Upper lobe of left lung (tissue), 6 donors: ENCODE results near the gene DNAJB12. TPM values are rescaled to one million over a fixed set of nuclear protein-coding genes. Genes with fewer than 3 reads are reported as not detected.
"Not testable (repeated sequence)": the region's sequence is repeated elsewhere in the genome, so short reads cannot be mapped to it uniquely, and the experiment has no call there.

ENCODE experiments used
- ATAC-seq, 2 donors: fragments of 200-7000 bp; cut with Tn5 transposase; one replicate each; pipeline ENCODE4 v1.9.1; 2022; ENCODE audit warnings: mild to moderate bottlenecking in 2 of 2, moderate library complexity in 2 of 2; ENCODE audit not compliant: low FRiP score in 2 of 2
- DNase-seq, 2 donors: peaks; one replicate each; pipeline ENCODE4 v3.0.0-alpha.2; 2019 to 2020
- H3K27ac ChIP-seq, 4 donors: fragments of 200-600 bp; sonication (generic); one replicate each; pipeline ENCODE4 v1.5.1; 2016 to 2019
- H3K27me3 ChIP-seq, 4 donors: fragments of 200-600 bp; sonication (generic); one replicate each; pipeline ENCODE4 v1.5.1; 2017 to 2019
- H3K36me3 ChIP-seq, 4 donors: fragments of 200-600 bp; sonication (generic); one replicate each; pipeline ENCODE4 v1.5.1; 2016 to 2019
- H3K4me1 ChIP-seq, 4 donors: fragments of 200-600 bp; sonication (generic); one replicate each; pipeline ENCODE4 v1.5.1; 2018 to 2019
- H3K4me3 ChIP-seq, 4 donors: fragments of 200-600 bp; sonication (generic); one replicate each; pipeline ENCODE4 v1.5.1; 2017 to 2019; ENCODE audit warnings: mild to moderate bottlenecking in 2 of 4, moderate library complexity in 1 of 4
- H3K9me3 ChIP-seq, 4 donors: fragments of 200-600 bp; sonication (generic); one replicate each; pipeline ENCODE4 v1.5.1; 2018 to 2019
- CTCF ChIP-seq, 6 experiments: fragments of 450-650 bp in 4 of 6; fragments of 200-600 bp in 2 of 6; sonication (generic) in 2 of 6; IDR thresholded peaks; one replicate each; pipeline ENCODE4 v1.5.1; 2016 to 2019; ENCODE audit warnings: antibody characterized with exemption in 6 of 6
- EP300 ChIP-seq, 4 donors: sonication (generic); formaldehyde crosslinking; IDR thresholded peaks; one replicate each; pipeline ENCODE4 v1.5.1; 2017; ENCODE audit warnings: antibody characterized with exemption in 4 of 4, control low read depth in 2 of 4
- POLR2A ChIP-seq, 4 donors: fragments of 450-650 bp; IDR thresholded peaks; one replicate each; pipeline ENCODE4 v1.5.1; 2016 to 2017; ENCODE audit warnings: antibody characterized with exemption in 4 of 4, mild to moderate bottlenecking in 2 of 4
- POLR2AphosphoS5 ChIP-seq, 2 donors: sonication (generic); formaldehyde crosslinking; IDR thresholded peaks; one replicate each; pipeline ENCODE4 v1.5.1; 2017; ENCODE audit warnings: antibody characterized with exemption in 2 of 2
- WGBS, 2 donors: methylation state at CpG; one replicate each; pipeline ENCODE4 v1.1.5; 2017 to 2018; 5-methylcytosine and 5-hydroxymethylcytosine counted together
- total RNA-seq, 6 donors: library from RNA; depleted of rRNA in 4 of 6; stranded (reverse); fragments of >200 nt in 4 of 6; gene quantifications; one replicate each; pipeline versions ENCODE4 v1.1.0 to v1.2.1, GENCODE V29; 2016 to 2021
- donor health status: DM: no; HTN: no; CAD: no; lungs with moderate emphysema.
- donor health status: DM: no; HTN: yes; CAD: no; lungs with severe emphysema.

The DNAJB12 gene
- total RNA-seq, 6 donors from 2014 or later, result 24.4 to 81.7 (median 49.2) TPM

DNA sequence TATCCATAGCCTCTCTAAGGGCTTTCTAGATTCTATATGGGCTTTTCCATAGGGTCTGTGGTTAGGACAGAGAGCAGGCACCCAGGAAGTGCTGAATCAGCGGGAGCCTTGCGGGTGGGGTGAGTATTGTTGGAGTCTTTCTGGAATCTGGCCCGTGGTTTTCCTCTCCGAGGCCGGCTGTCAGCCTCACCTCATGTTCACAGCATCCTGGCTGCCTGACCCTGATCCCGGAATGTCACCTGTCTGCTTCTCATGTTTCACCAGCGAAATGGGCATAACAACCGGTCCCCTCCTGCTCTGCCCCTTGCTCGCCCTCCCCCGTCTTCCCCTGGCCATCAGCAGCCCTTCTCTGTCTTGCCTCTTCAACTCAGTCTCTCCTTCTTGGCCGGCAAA, 44.5 kb downstream of the DNAJB12 start:
- H3K9me3 ChIP-seq, result no peaks in the 10 kb centered on the region
- no peak overlapping the region for H3K4me3 ChIP-seq
- 55 to 60% methylated on average over 11 of the region's 11 CpGs for WGBS, 2 donors
- no peak for TF ChIP-seq CTCF (IDR thresholded peaks at IDR 0.05)
- no peak for TF ChIP-seq EP300 (IDR thresholded peaks at IDR 0.05)
- TF ChIP-seq POLR2AphosphoS5 (IDR thresholded peaks at IDR 0.05), result no peak
- no peak for TF ChIP-seq POLR2A (IDR thresholded peaks at IDR 0.05)
- no peak for DNase-seq
- H3K4me1 ChIP-seq, result peaks cover 45 to 60% (median 48%) of the 10 kb centered on the region in 4 donors
- peak overlapping the region; percentile 21 to 86 (median 81) for H3K27ac ChIP-seq
- no peaks in the 10 kb centered on the region for H3K36me3 ChIP-seq
- ATAC-seq, result no peak
- H3K27me3 ChIP-seq, result no peaks in the 10 kb centered on the region

GRCh38 chr10:72309290-72310240, 45.2 kb downstream of the DNAJB12 start:
- Histone ChIP-seq H3K27ac (peak overlapping the region; percentile 70 to 86 (median 81)), H3K36me3 (no peaks in the 10 kb centered on the region), H3K9me3 (no peaks in the 10 kb centered on the region), H3K27me3 (no peaks in the 10 kb centered on the region), H3K4me3 (no peak overlapping the region), H3K4me1 (peaks cover 42 to 60% (median 49%) of the 10 kb centered on the region in 4 donors)
- TF ChIP-seq EP300 (IDR thresholded peaks at IDR 0.05), result peak in 1 of 4 donors; percentile 50
- TF ChIP-seq POLR2AphosphoS5 (IDR thresholded peaks at IDR 0.05), result peak; percentile 58 to 82
- TF ChIP-seq POLR2A (IDR thresholded peaks at IDR 0.05), result peak in 1 of 4 donors; percentile 33
- TF ChIP-seq CTCF (IDR thresholded peaks at IDR 0.05), result no peak
- 56 to 64% methylated on average over 19 to 21 of the region's 21 CpGs for WGBS, 2 donors
- peak in 1 of 2 donors; percentile 67 for DNase-seq
- ATAC-seq, result peak; percentile 56 to 57

DNA sequence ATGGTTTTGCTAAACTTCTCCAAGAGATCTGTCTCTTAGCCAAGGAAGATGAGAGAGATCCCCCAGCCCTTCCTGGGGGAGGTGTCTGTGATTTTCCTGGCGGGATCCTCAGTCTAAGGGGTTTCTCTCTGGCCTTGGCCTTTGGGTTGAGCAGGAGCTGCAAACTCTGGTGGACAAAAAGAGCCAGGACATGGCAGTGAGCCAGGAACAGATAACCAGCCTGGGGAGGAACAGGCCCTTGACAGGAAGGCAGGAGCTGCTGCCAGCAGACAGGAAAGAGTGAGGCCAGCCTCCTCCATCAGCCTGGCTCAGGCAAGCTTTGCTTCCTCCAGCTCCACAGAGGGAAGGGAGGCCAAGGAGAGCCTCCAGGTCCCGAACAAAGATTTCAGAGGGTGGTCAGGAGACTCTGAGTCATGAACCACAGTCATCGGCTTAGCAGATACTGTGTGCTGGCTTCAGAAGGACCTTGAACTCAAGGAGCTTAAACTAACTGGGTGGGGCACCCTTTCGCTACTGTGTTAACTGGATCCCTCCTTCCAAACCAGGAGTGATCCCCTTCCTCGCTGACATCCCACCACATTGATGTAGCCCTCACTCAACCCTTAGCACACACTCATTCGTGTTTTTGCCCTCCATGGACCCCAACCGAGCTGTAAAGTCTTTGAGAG, 46.3 kb downstream of the DNAJB12 start:
- peaks cover 36 to 60% (median 47%) of the 10 kb centered on the region in 4 donors for H3K4me1 ChIP-seq
- no peaks in the 10 kb centered on the region for H3K27me3 ChIP-seq
- 47 to 56% methylated on average over 7 of the region's 7 CpGs for WGBS, 2 donors
- TF ChIP-seq EP300 (IDR thresholded peaks at IDR 0.05), result peak in 2 of 4 donors; percentile 53 to 86
- peak in 3 of 6 experiments; percentile 8 to 52 (median 36) for TF ChIP-seq CTCF (IDR thresholded peaks at IDR 0.05)
- peak; percentile 86 for TF ChIP-seq POLR2AphosphoS5 (IDR thresholded peaks at IDR 0.05)
- TF ChIP-seq POLR2A (IDR thresholded peaks at IDR 0.05), result peak in 1 of 4 donors; percentile 34
- no peak overlapping the region for H3K4me3 ChIP-seq
- peak overlapping the region; percentile 70 to 86 (median 81) for H3K27ac ChIP-seq
- no peaks in the 10 kb centered on the region for H3K9me3 ChIP-seq
- ATAC-seq, result peak; percentile 60 to 84
- peak in 1 of 2 donors; percentile 72 for DNase-seq
- H3K36me3 ChIP-seq, result no peaks in the 10 kb centered on the region

DNA sequence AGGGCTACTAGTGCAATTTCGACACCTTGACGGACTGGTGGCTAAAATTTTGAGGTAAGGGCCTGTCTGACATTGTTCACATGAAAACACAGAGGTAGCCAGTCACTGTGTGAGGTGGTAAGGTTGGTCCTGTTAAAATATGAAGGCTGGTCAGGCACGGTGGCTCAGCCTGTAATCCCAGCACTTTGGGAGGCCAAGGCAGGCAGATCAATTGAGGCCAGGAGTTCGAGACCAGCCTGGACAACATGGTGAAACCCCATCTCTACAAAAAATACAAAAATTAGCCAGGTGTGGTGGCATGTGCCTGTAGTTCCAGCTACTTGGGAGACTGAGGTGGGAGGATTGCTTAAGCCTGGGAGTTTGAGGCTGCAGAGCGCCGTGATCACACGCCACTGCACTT, 47.0 kb downstream of the DNAJB12 start:
- not testable (repeated sequence) for H3K27me3 ChIP-seq, H3K4me3 ChIP-seq, H3K36me3 ChIP-seq, H3K9me3 ChIP-seq, DNase-seq, ATAC-seq
- Histone ChIP-seq H3K4me1 (peaks cover 36 to 60% (median 47%) of the 10 kb centered on the region in 4 donors), H3K27ac (peak overlapping the region; percentile 70 to 86 (median 81))
- WGBS, 2 donors, result 94 to 97% methylated on average over 7 of the region's 7 CpGs

GRCh38 chr10:72306215-72306760, 48.4 kb downstream of the DNAJB12 start:
- H3K4me3 ChIP-seq, result no peak overlapping the region
- no peaks in the 10 kb centered on the region for H3K9me3 ChIP-seq
- DNase-seq, result no peak
- ATAC-seq, result no peak
- H3K27ac ChIP-seq, result peak overlapping the region; percentile 17 to 86 (median 73)
- no peak for TF ChIP-seq CTCF (IDR thresholded peaks at IDR 0.05)
- no peak for TF ChIP-seq POLR2A (IDR thresholded peaks at IDR 0.05)
- TF ChIP-seq EP300 (IDR thresholded peaks at IDR 0.05), result no peak
- no peak for TF ChIP-seq POLR2AphosphoS5 (IDR thresholded peaks at IDR 0.05)
- no peaks in the 10 kb centered on the region for H3K27me3 ChIP-seq
- H3K36me3 ChIP-seq, result no peaks in the 10 kb centered on the region
- H3K4me1 ChIP-seq, result peaks cover 36 to 60% (median 47%) of the 10 kb centered on the region in 4 donors
- 78% methylated on average over 5 of the region's 5 CpGs for WGBS, 2 donors
